ENCODE measurements around the gene ZNF792.
"Not testable (repeated sequence)": the region's sequence is repeated elsewhere in the genome, so short reads cannot be mapped to it uniquely, and the experiment has no call there.

DNA sequence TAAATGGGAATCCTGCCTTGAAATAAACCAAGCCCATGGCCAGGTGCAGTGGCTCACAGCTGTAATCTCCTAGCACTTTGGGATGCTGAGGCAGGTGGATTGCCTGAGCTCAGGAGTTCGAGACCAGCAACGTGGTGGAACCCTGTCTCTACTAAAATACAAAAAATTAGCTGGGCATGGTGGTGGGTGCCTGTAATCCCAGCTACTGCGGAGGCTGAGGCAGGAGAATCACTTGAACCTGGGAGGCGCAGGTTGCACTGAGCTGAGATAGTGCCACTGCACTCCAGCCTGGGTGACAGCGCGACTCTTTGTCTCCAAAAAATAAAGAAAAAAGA lies 41.9 kb upstream of the ZNF792 start:
- not testable (repeated sequence) for TF ChIP-seq POLR2A (IDR thresholded peaks at IDR 0.05; ENCODE audit: low read length); GATA1 (IDR thresholded peaks at IDR 0.05; ENCODE audit: low read depth, low read length)
